Measurements from ENCODE around the gene OSMR.

DNA sequence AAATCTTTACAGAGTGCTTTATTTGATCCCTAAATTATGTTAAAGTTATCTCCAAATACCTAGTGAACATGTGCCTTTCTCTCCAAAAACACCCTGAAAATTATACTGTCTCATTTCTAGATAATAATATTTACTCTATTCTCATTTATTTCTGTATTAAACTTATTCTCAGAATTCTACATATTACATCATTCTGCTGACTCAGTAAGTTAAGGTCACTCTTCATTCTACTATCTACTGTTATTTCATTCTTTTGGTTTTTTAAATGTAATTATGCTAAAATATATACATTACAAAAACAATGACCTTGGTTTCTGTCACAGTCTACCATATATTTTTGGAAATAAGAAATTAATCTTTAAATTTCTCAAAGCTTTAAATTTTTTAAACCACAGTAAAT lies 132.2 kb downstream of the OSMR start:
- TF ChIP-seq, protein P1, sequence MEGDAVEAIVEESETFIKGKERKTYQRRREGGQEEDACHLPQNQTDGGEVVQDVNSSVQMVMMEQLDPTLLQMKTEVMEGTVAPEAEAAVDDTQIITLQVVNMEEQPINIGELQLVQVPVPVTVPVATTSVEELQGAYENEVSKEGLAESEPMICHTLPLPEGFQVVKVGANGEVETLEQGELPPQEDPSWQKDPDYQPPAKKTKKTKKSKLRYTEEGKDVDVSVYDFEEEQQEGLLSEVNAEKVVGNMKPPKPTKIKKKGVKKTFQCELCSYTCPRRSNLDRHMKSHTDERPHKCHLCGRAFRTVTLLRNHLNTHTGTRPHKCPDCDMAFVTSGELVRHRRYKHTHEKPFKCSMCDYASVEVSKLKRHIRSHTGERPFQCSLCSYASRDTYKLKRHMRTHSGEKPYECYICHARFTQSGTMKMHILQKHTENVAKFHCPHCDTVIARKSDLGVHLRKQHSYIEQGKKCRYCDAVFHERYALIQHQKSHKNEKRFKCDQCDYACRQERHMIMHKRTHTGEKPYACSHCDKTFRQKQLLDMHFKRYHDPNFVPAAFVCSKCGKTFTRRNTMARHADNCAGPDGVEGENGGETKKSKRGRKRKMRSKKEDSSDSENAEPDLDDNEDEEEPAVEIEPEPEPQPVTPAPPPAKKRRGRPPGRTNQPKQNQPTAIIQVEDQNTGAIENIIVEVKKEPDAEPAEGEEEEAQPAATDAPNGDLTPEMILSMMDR (IDR thresholded peaks at IDR 0.05), result no peak
- TF ChIP-seq EP300 (IDR thresholded peaks at IDR 0.05) (no peak), POLR2AphosphoS5 (IDR thresholded peaks at IDR 0.05) (no peak), POLR2A (IDR thresholded peaks at IDR 0.05; ENCODE audit: low read depth) (no peak)
